Liver (tissue), 3 donors: ENCODE results near the gene SLU7.

Source experiments
- EGR1 ChIP-seq, 2 donors: IDR thresholded peaks; 2 replicates each; pipeline ENCODE4 v1.6.1; 2016 to 2018; ENCODE audit warnings: antibody characterized with exemption in 2 of 2, low read depth in 2 of 2
- FOXA1 ChIP-seq: IDR thresholded peaks from 2 replicates; pipeline ENCODE4 v1.6.1; 2016; ENCODE audit warnings: antibody characterized with exemption
- GABPA ChIP-seq, 2 donors: IDR thresholded peaks in 1 of 2; conservative IDR thresholded peaks in 1 of 2; 2 replicates each; pipeline ENCODE4 v1.6.1; 2016; ENCODE audit warnings: antibody characterized with exemption in 2 of 2, mild to moderate bottlenecking in 1 of 2, moderate library complexity in 1 of 2
- NR2F2 ChIP-seq: IDR thresholded peaks from 2 replicates; pipeline ENCODE4 v1.6.1; 2016; ENCODE audit warnings: antibody characterized with exemption
- RAD21 ChIP-seq, 2 donors: IDR thresholded peaks; 2 replicates each; pipeline ENCODE4 v1.6.1; 2016; ENCODE audit warnings: antibody characterized with exemption in 2 of 2, mild to moderate bottlenecking in 2 of 2
- SP1 ChIP-seq: IDR thresholded peaks from 2 replicates; pipeline ENCODE4 v1.6.1; 2018; ENCODE audit warnings: antibody characterized with exemption, mild to moderate bottlenecking
- TAF1 ChIP-seq: conservative IDR thresholded peaks from 2 replicates; pipeline ENCODE4 v1.6.1; 2016; ENCODE audit warnings: antibody characterized with exemption, mild to moderate bottlenecking
- YY1 ChIP-seq: IDR thresholded peaks from 2 replicates; pipeline ENCODE4 v1.6.1; 2016; ENCODE audit warnings: antibody characterized with exemption, mild to moderate bottlenecking
- TF ChIP-seq, protein P1 (sequence below): fragments of 150-350 bp; IDR thresholded peaks from 2 replicates; pipeline ENCODE4 v1.5.1; 2017; ENCODE audit warnings: improper control_type of control experiment, low read depth, low read length; ENCODE audit not compliant: missing input control
- TF ChIP-seq, protein P2 (sequence below): IDR thresholded peaks from 2 replicates; pipeline ENCODE4 v1.6.1; 2016; ENCODE audit warnings: antibody characterized with exemption
- TF ChIP-seq, protein P3 (sequence below): IDR thresholded peaks from 2 replicates; pipeline ENCODE4 v1.6.1; 2016; ENCODE audit warnings: antibody characterized with exemption
- TF ChIP-seq, protein P4 (sequence below): IDR thresholded peaks from 2 replicates; pipeline ENCODE4 v1.6.1; 2016; ENCODE audit warnings: antibody characterized with exemption, mild to moderate bottlenecking
- TF ChIP-seq, protein P5 (sequence below): IDR thresholded peaks from 2 replicates; pipeline ENCODE4 v1.6.1; 2016; ENCODE audit warnings: antibody characterized with exemption
- donor health status: healthy.
- donor health status: healthy.

DNA sequence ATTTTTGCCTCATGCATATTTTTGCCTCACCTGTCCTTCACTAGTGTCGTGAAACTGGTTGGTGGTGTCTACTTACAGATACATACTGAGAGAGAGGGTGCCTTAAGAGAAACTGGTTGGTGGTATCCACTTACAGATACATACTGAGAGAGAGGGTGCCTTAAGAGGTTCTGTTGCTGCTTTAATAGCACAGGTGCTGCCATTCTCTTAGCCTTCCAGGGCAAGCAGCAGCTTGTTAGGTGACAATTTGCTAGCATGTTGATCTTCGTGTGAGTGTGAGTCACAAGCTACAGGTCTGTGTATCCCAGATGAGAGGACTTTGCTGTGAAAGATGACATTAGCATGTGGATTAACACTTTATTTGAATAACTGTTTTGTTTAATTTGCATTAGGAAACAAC lies 4.2 kb upstream of the SLU7 start:
- TF ChIP-seq, protein P1, sequence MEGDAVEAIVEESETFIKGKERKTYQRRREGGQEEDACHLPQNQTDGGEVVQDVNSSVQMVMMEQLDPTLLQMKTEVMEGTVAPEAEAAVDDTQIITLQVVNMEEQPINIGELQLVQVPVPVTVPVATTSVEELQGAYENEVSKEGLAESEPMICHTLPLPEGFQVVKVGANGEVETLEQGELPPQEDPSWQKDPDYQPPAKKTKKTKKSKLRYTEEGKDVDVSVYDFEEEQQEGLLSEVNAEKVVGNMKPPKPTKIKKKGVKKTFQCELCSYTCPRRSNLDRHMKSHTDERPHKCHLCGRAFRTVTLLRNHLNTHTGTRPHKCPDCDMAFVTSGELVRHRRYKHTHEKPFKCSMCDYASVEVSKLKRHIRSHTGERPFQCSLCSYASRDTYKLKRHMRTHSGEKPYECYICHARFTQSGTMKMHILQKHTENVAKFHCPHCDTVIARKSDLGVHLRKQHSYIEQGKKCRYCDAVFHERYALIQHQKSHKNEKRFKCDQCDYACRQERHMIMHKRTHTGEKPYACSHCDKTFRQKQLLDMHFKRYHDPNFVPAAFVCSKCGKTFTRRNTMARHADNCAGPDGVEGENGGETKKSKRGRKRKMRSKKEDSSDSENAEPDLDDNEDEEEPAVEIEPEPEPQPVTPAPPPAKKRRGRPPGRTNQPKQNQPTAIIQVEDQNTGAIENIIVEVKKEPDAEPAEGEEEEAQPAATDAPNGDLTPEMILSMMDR = no peak
- TF ChIP-seq, protein P2, sequence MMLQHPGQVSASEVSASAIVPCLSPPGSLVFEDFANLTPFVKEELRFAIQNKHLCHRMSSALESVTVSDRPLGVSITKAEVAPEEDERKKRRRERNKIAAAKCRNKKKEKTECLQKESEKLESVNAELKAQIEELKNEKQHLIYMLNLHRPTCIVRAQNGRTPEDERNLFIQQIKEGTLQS = no peak
- TF ChIP-seq SP1 (no peak), FOXA1 (no peak), GABPA (IDR thresholded peaks at IDR 0.05 in 1 of 2, conservative IDR thresholded peaks at IDR 0.05 in 1 of 2) (no peak), EGR1 (IDR thresholded peaks at IDR 0.05; ENCODE audit: low read depth in 2 of 2) (no peak), YY1 (no peak), RAD21 (IDR thresholded peaks at IDR 0.05) (no peak), TAF1 (no peak), NR2F2 (no peak)
- TF ChIP-seq, protein P3, sequence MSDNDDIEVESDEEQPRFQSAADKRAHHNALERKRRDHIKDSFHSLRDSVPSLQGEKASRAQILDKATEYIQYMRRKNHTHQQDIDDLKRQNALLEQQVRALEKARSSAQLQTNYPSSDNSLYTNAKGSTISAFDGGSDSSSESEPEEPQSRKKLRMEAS = no peak
- TF ChIP-seq, protein P4, sequence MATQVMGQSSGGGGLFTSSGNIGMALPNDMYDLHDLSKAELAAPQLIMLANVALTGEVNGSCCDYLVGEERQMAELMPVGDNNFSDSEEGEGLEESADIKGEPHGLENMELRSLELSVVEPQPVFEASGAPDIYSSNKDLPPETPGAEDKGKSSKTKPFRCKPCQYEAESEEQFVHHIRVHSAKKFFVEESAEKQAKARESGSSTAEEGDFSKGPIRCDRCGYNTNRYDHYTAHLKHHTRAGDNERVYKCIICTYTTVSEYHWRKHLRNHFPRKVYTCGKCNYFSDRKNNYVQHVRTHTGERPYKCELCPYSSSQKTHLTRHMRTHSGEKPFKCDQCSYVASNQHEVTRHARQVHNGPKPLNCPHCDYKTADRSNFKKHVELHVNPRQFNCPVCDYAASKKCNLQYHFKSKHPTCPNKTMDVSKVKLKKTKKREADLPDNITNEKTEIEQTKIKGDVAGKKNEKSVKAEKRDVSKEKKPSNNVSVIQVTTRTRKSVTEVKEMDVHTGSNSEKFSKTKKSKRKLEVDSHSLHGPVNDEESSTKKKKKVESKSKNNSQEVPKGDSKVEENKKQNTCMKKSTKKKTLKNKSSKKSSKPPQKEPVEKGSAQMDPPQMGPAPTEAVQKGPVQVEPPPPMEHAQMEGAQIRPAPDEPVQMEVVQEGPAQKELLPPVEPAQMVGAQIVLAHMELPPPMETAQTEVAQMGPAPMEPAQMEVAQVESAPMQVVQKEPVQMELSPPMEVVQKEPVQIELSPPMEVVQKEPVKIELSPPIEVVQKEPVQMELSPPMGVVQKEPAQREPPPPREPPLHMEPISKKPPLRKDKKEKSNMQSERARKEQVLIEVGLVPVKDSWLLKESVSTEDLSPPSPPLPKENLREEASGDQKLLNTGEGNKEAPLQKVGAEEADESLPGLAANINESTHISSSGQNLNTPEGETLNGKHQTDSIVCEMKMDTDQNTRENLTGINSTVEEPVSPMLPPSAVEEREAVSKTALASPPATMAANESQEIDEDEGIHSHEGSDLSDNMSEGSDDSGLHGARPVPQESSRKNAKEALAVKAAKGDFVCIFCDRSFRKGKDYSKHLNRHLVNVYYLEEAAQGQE = no peak
- TF ChIP-seq, protein P5, sequence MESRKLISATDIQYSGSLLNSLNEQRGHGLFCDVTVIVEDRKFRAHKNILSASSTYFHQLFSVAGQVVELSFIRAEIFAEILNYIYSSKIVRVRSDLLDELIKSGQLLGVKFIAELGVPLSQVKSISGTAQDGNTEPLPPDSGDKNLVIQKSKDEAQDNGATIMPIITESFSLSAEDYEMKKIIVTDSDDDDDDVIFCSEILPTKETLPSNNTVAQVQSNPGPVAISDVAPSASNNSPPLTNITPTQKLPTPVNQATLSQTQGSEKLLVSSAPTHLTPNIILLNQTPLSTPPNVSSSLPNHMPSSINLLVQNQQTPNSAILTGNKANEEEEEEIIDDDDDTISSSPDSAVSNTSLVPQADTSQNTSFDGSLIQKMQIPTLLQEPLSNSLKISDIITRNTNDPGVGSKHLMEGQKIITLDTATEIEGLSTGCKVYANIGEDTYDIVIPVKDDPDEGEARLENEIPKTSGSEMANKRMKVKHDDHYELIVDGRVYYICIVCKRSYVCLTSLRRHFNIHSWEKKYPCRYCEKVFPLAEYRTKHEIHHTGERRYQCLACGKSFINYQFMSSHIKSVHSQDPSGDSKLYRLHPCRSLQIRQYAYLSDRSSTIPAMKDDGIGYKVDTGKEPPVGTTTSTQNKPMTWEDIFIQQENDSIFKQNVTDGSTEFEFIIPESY = no peak
